ENCODE results near the gene DBN1.
A peak's percentile ranks its signal among the peaks of the same experiment; 100 is the strongest.

The DBN1 gene

GRCh38 chr5:177472460-177473442 is 683 bp downstream of the DBN1 start:
- no peak for DNase-seq (ENCODE audit: low read depth, low spot score)

GRCh38 chr5:177471610-177472356 is 1.7 kb downstream of the DBN1 start:
- DNase-seq (ENCODE audit: low read depth, low spot score): no peak

GRCh38 chr5:177470759-177471536 is 2.5 kb downstream of the DBN1 start:
- DNase-seq (ENCODE audit: low read depth, low spot score): no peak

GRCh38 chr5:177469750-177470525 is 3.5 kb downstream of the DBN1 start:
- no peak for DNase-seq (ENCODE audit: low read depth, low spot score)

- no peak for DNase-seq (ENCODE audit: low read depth, low spot score)
Measured at GRCh38 chr5:177468685-177469628, 4.5 kb downstream of the DBN1 start.

- DNase-seq (ENCODE audit: low read depth, low spot score): no peak
Measured at GRCh38 chr5:177468329-177468684, 5.1 kb downstream of the DBN1 start.

GRCh38 chr5:177467436-177467835 is 6.0 kb downstream of the DBN1 start:
- no peak for DNase-seq (ENCODE audit: low read depth, low spot score)

- DNase-seq (ENCODE audit: low read depth, low spot score): no peak
Measured at GRCh38 chr5:177466861-177467260, 6.6 kb downstream of the DBN1 start.

- DNase-seq (ENCODE audit: low read depth, low spot score): no peak
Measured at GRCh38 chr5:177465044-177465443, 8.4 kb downstream of the DBN1 start.

- peak; percentile 72 for DNase-seq (ENCODE audit: low read depth, low spot score)
Measured at GRCh38 chr5:177462021-177462670, 11.3 kb downstream of the DBN1 start.

GRCh38 chr5:177459819-177460628 is 13.4 kb downstream of the DBN1 start:
- no peak for DNase-seq (ENCODE audit: low read depth, low spot score)

GRCh38 chr5:177459357-177459756 is 14.1 kb downstream of the DBN1 start:
- no peak for DNase-seq (ENCODE audit: low read depth, low spot score)

GRCh38 chr5:177458912-177459350 is 14.5 kb downstream of the DBN1 start:
- no peak for DNase-seq (ENCODE audit: low read depth, low spot score)

GRCh38 chr5:177457852-177458681 is 15.4 kb downstream of the DBN1 start:
- DNase-seq (ENCODE audit: low read depth, low spot score): no peak

GRCh38 chr5:177456976-177457851 is 16.2 kb downstream of the DBN1 start:
- DNase-seq (ENCODE audit: low read depth, low spot score): peak; percentile 90

- no peak for DNase-seq (ENCODE audit: low read depth, low spot score)
Measured at GRCh38 chr5:177456591-177456964, 16.9 kb downstream of the DBN1 start.

Data from smooth muscle cell of the brain vasculature (primary cell).